ENCODE measurements around the gene P4HA2. TPM values are rescaled to one million over a fixed set of nuclear protein-coding genes. Genes with fewer than 3 reads are reported as not detected.

Gene P4HA2
- total and polyA plus RNA-seq, 2 of the 13 experiments (the other 11 are each of a cell fraction or from before 2014, with no cell fraction given) = 37.7 to 126 TPM

DNA sequence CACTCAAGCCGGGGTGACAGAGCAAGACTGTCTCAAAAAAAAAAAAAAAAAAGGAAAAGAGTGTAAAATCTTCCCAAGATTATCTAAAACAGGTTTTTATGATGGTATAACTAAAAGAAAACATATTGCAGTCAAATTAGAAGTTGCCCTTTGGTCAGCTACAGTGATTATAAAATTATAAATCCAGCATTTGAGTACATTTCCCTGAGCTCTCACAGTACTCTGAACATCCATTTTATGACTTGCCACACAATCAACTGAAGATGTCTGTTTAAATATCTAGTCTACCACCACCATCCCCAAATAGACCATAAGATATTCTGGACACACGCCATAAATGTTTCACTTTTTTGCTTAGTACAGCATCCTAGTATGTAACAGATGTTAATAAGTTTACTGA, 77.1 kb downstream of the P4HA2 start (continued):
- TF ChIP-seq, protein P1, sequence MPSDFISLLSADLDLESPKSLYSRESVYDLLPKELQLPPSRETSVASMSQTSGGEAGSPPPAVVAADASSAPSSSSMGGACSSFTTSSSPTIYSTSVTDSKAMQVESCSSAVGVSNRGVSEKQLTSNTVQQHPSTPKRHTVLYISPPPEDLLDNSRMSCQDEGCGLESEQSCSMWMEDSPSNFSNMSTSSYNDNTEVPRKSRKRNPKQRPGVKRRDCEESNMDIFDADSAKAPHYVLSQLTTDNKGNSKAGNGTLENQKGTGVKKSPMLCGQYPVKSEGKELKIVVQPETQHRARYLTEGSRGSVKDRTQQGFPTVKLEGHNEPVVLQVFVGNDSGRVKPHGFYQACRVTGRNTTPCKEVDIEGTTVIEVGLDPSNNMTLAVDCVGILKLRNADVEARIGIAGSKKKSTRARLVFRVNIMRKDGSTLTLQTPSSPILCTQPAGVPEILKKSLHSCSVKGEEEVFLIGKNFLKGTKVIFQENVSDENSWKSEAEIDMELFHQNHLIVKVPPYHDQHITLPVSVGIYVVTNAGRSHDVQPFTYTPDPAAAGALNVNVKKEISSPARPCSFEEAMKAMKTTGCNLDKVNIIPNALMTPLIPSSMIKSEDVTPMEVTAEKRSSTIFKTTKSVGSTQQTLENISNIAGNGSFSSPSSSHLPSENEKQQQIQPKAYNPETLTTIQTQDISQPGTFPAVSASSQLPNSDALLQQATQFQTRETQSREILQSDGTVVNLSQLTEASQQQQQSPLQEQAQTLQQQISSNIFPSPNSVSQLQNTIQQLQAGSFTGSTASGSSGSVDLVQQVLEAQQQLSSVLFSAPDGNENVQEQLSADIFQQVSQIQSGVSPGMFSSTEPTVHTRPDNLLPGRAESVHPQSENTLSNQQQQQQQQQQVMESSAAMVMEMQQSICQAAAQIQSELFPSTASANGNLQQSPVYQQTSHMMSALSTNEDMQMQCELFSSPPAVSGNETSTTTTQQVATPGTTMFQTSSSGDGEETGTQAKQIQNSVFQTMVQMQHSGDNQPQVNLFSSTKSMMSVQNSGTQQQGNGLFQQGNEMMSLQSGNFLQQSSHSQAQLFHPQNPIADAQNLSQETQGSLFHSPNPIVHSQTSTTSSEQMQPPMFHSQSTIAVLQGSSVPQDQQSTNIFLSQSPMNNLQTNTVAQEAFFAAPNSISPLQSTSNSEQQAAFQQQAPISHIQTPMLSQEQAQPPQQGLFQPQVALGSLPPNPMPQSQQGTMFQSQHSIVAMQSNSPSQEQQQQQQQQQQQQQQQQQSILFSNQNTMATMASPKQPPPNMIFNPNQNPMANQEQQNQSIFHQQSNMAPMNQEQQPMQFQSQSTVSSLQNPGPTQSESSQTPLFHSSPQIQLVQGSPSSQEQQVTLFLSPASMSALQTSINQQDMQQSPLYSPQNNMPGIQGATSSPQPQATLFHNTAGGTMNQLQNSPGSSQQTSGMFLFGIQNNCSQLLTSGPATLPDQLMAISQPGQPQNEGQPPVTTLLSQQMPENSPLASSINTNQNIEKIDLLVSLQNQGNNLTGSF (CRISPR knock-in tag; IDR thresholded peaks at IDR 0.05) = no peak
- TF ChIP-seq, protein P2, sequence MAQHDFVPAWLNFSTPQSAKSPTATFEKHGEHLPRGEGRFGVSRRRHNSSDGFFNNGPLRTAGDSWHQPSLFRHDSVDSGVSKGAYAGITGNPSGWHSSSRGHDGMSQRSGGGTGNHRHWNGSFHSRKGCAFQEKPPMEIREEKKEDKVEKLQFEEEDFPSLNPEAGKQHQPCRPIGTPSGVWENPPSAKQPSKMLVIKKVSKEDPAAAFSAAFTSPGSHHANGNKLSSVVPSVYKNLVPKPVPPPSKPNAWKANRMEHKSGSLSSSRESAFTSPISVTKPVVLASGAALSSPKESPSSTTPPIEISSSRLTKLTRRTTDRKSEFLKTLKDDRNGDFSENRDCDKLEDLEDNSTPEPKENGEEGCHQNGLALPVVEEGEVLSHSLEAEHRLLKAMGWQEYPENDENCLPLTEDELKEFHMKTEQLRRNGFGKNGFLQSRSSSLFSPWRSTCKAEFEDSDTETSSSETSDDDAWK (CRISPR knock-in tag; IDR thresholded peaks at IDR 0.05) = no peak
- TF ChIP-seq TCF7L2 (IDR thresholded peaks at IDR 0.05; ENCODE audit: low read depth, low read length) = no peak

DNA sequence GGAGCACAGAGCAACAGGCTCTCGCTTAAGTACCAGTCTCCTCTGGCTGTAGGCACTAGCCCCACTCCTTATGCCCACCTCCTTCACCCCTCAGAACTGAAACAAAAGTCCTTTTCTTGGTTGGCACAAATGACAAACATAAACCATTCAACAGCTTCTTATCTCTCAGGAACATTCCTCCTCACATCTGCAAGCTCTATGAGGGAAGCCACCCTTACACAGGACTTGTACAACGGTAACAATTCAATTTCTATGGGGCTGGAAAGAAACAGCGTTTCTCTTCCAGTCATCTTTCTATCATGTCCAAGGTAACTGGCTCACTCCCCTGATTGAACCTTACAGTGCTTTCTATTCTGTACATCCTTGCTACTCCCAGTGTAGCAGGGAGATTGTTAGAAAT, 80.0 kb downstream of the P4HA2 start:
- intact Hi-C loops (cut with micrococcal nuclease; ENCODE audit: unreplicated experiment) (no loop called here), in situ Hi-C loops (cut with HindIII; ENCODE audit: extremely low pct_ligation_motif_present, low pct_unique_long_range_greater_than_20kb) (no loop called here)
- no TSS peak for BruUV-seq (replicated peaks)
- POLR2A ChIA-PET = no interaction called here
- CTCF ChIA-PET (ENCODE audit: low intra/inter-chr PET ratio, low total read pairs) = no interaction called here
- no peak overlapping the region for H3K27ac ChIP-seq (ENCODE audit: extremely low read length, insufficient read depth, low read length)
- no peaks in the 10 kb centered on the region for H3K4me1 ChIP-seq (ENCODE audit: insufficient read depth, low read length)
- no peak overlapping the region for H3K9ac ChIP-seq (ENCODE audit: insufficient read depth, low read depth, low read length)
- H3K9me3 ChIP-seq (ENCODE audit: low read length) = peaks cover 18% of the 10 kb centered on the region
- WGBS (ENCODE audit: low lambda C conversion rate) = 10% methylated on average over 3 of the region's 3 CpGs
- DNase-seq (ENCODE audit: low spot score) = no peak
- no peak for ATAC-seq
- H2AFZ ChIP-seq (ENCODE audit: low read length) = no peak overlapping the region
- FAIRE-seq = no peak
- H3K4me3 ChIP-seq (replicated peaks in 1 of 3; ENCODE audit: insufficient read depth in 1 of 3, low read depth in 2 of 3, low read length in 3 of 3) = no peak overlapping the region
- H3K4me2 ChIP-seq (ENCODE audit: low read depth, low read length) = no peak overlapping the region
- no peaks in the 10 kb centered on the region for H3K79me2 ChIP-seq (ENCODE audit: insufficient read depth, low read length)
- H3K36me3 ChIP-seq (replicated peaks in 1 of 2; ENCODE audit: control insufficient read depth in 1 of 2, insufficient read depth in 2 of 2, low read length in 2 of 2) = no peaks in the 10 kb centered on the region
- no peaks in the 10 kb centered on the region for H4K20me1 ChIP-seq (ENCODE audit: insufficient read depth, low read length)
- no peaks in the 10 kb centered on the region for H3K27me3 ChIP-seq (ENCODE audit: control insufficient read depth in 1 of 2, insufficient read depth in 2 of 2, low read length in 2 of 2)
- TF ChIP-seq ZSCAN21 (CRISPR knock-in tag; IDR thresholded peaks at IDR 0.05; ENCODE audit: borderline replicate concordance) (no peak), SP2 (CRISPR knock-in tag; IDR thresholded peaks at IDR 0.05) (no peak), ZNF558 (CRISPR knock-in tag; IDR thresholded peaks at IDR 0.05; ENCODE audit: borderline replicate concordance) (no peak), LCORL (IDR thresholded peaks at IDR 0.05) (no peak), LCORL (CRISPR knock-in tag; IDR thresholded peaks at IDR 0.05) (no peak), SETDB1 (CRISPR knock-in tag; IDR thresholded peaks at IDR 0.05; ENCODE audit: borderline replicate concordance) (no peak), PHB2 (IDR thresholded peaks at IDR 0.05; ENCODE audit: partially characterized antibody) (no peak), ONECUT2 (CRISPR knock-in tag; IDR thresholded peaks at IDR 0.05) (no peak), MLLT10 (CRISPR knock-in tag; IDR thresholded peaks at IDR 0.05) (no peak), KAT2B (IDR thresholded peaks at IDR 0.05; ENCODE audit: borderline replicate concordance, low read depth, low read length) (no peak), ZZZ3 (CRISPR knock-in tag; IDR thresholded peaks at IDR 0.05; ENCODE audit: borderline replicate concordance) (no peak), ARNTL (CRISPR knock-in tag; IDR thresholded peaks at IDR 0.05) (no peak)
- TF ChIP-seq, protein P3, sequence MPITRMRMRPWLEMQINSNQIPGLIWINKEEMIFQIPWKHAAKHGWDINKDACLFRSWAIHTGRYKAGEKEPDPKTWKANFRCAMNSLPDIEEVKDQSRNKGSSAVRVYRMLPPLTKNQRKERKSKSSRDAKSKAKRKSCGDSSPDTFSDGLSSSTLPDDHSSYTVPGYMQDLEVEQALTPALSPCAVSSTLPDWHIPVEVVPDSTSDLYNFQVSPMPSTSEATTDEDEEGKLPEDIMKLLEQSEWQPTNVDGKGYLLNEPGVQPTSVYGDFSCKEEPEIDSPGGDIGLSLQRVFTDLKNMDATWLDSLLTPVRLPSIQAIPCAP (CRISPR knock-in tag; IDR thresholded peaks at IDR 0.05; ENCODE audit: low read depth) = no peak
- TF ChIP-seq, protein P4, sequence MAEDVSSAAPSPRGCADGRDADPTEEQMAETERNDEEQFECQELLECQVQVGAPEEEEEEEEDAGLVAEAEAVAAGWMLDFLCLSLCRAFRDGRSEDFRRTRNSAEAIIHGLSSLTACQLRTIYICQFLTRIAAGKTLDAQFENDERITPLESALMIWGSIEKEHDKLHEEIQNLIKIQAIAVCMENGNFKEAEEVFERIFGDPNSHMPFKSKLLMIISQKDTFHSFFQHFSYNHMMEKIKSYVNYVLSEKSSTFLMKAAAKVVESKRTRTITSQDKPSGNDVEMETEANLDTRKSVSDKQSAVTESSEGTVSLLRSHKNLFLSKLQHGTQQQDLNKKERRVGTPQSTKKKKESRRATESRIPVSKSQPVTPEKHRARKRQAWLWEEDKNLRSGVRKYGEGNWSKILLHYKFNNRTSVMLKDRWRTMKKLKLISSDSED (CRISPR knock-in tag; IDR thresholded peaks at IDR 0.05) = no peak
